Central memory CD8-positive, alpha-beta T cell (primary cell): ENCODE data around the gene IL1R2.
A peak's percentile ranks its signal among the peaks of the same experiment; 100 is the strongest.
"Not testable (repeated sequence)": the region's sequence is repeated elsewhere in the genome, so short reads cannot be mapped to it uniquely, and the experiment has no call there.

Experiments
- ATAC-seq: fragments of 150-1000 bp; cut with Tn5 transposase; replicated peaks from 2 replicates; pipeline ENCODE4 v1.10.0; 2022; ENCODE audit warnings: mild to moderate bottlenecking, moderate FRiP score, moderate number of reproducible peaks; ENCODE audit not compliant: poor library complexity, severe bottlenecking; ENCODE audit errors: extremely low read depth
- DNase-seq, 2 donors: peaks; one replicate each; pipeline ENCODE4 v3.0.0; 2021; ENCODE audit warnings: low spot score in 2 of 2
- H3K27ac Mint-ChIP-seq: one replicate; pipeline ENCODE4 v1.8.0; 2022; ENCODE audit warnings: low read depth, mild to moderate bottlenecking, moderate library complexity, mixed read lengths
- H3K27me3 Mint-ChIP-seq: one replicate; pipeline ENCODE4 v1.8.0; 2022; ENCODE audit warnings: mixed read lengths
- H3K36me3 Mint-ChIP-seq: one replicate; pipeline ENCODE4 v1.8.0; 2022; ENCODE audit warnings: mild to moderate bottlenecking, moderate library complexity, mixed read lengths; ENCODE audit not compliant: insufficient read depth
- H3K4me1 Mint-ChIP-seq: one replicate; pipeline ENCODE4 v1.8.0; 2022; ENCODE audit warnings: mixed read lengths
- H3K4me3 Mint-ChIP-seq: one replicate; pipeline ENCODE4 v1.8.0; 2022; ENCODE audit warnings: mild to moderate bottlenecking, moderate library complexity, mixed read lengths
- H3K9me3 Mint-ChIP-seq: one replicate; pipeline ENCODE4 v1.8.0; 2022; ENCODE audit warnings: mixed read lengths

IL1R2 gene

DNA sequence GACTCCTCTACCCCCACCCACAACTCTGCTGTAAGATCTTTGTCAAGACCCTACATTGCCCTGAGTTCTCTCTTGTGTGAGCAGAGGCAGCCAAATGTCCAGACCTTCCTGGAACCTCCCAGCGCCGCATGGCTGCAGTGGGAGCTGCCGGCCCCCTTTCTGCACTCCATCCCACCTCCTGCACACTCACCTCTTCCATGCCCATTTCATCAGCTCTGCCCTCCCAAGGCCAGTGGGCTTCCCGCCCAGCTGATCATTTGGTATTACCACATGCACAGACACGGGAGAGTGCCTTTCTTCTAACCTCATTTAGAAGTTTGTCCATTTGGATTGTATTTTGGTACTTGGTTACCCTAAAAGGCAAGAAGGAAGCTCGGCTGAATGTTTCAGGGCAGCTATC lies 2.0 kb downstream of the IL1R2 start:
- no peak overlapping the region for H3K27ac Mint-ChIP-seq
- no peak for DNase-seq
- H3K36me3 Mint-ChIP-seq: no peaks in the 10 kb centered on the region
- peaks cover 18% of the 10 kb centered on the region for H3K4me1 Mint-ChIP-seq
- no peak for ATAC-seq
- no peak overlapping the region for H3K4me3 Mint-ChIP-seq
- no peaks in the 10 kb centered on the region for H3K9me3 Mint-ChIP-seq
- peaks cover 21% of the 10 kb centered on the region for H3K27me3 Mint-ChIP-seq

DNA sequence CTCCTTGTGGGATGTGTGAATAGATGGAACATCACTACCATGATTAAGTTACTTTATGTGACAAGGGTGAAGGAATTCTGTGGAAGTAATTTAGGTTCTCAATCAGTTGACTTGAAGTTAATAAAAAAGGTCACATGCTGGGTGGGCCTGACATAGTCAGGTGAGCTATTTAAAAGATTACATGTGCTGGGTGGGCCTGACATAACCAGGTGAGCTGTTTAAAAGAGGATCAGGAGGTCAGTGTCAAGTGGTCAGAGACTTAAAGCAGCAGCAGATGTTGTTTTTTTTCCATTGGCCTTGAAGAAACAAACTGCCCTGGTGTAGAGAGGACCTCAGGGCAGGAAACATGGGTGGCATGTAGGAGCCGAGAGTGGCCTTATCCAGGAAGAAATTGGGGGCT lies 3.3 kb downstream of the IL1R2 start:
- Mint-ChIP-seq H3K27me3 (peaks cover 21% of the 10 kb centered on the region), H3K4me1 (peaks cover 11% of the 10 kb centered on the region), H3K27ac (no peak overlapping the region), H3K4me3 (no peak overlapping the region), H3K36me3 (no peaks in the 10 kb centered on the region), H3K9me3 (no peaks in the 10 kb centered on the region)
- ATAC-seq (no peak), DNase-seq (no peak)

DNA sequence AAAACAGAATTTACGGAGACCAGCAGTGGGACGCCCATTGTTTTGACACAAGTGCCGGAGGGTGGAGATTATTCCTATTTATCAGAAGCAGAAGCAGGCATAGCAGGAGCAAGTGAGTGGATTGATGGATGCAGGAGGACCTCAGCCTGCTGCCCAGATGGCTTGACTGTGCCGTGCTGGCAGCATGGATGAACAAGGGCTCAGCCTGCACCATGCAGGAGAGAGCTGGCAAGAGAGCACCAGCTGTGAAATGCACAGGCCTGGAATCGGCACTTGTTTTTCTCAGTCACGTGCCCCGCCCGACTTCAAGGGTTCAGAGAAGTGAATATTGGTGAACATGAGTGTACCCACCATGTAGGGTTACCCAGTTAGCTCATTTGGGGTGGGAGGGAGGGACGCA lies 4.0 kb downstream of the IL1R2 start:
- no peak for ATAC-seq
- no peaks in the 10 kb centered on the region for H3K36me3 Mint-ChIP-seq
- peaks cover 21% of the 10 kb centered on the region for H3K27me3 Mint-ChIP-seq
- peaks cover 10% of the 10 kb centered on the region for H3K4me1 Mint-ChIP-seq
- no peak for DNase-seq
- H3K9me3 Mint-ChIP-seq: no peaks in the 10 kb centered on the region
- H3K27ac Mint-ChIP-seq: no peak overlapping the region
- no peak overlapping the region for H3K4me3 Mint-ChIP-seq

DNA sequence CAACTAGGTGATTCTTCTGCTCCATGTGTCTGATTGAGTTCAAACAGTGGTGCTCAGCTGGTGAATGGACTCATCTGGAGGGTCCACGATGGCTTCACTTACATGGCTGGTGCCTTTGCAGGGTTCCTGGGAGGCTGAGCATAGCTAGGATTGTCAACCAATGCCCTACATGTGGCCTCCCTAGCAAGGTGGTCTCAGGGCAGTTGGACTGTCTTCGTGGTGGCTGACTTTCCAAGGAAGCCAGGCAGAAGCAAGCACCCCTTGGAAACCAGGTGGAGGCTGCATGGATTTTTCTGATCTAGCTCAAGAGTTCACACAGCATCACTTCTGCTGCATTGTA lies 6.8 kb downstream of the IL1R2 start:
- DNase-seq: no peak
- peaks cover 21% of the 10 kb centered on the region for H3K27me3 Mint-ChIP-seq
- peaks cover 4% of the 10 kb centered on the region for H3K4me1 Mint-ChIP-seq
- H3K9me3 Mint-ChIP-seq: no peaks in the 10 kb centered on the region
- no peak overlapping the region for H3K27ac Mint-ChIP-seq
- no peak for ATAC-seq
- no peak overlapping the region for H3K4me3 Mint-ChIP-seq
- no peaks in the 10 kb centered on the region for H3K36me3 Mint-ChIP-seq

DNA sequence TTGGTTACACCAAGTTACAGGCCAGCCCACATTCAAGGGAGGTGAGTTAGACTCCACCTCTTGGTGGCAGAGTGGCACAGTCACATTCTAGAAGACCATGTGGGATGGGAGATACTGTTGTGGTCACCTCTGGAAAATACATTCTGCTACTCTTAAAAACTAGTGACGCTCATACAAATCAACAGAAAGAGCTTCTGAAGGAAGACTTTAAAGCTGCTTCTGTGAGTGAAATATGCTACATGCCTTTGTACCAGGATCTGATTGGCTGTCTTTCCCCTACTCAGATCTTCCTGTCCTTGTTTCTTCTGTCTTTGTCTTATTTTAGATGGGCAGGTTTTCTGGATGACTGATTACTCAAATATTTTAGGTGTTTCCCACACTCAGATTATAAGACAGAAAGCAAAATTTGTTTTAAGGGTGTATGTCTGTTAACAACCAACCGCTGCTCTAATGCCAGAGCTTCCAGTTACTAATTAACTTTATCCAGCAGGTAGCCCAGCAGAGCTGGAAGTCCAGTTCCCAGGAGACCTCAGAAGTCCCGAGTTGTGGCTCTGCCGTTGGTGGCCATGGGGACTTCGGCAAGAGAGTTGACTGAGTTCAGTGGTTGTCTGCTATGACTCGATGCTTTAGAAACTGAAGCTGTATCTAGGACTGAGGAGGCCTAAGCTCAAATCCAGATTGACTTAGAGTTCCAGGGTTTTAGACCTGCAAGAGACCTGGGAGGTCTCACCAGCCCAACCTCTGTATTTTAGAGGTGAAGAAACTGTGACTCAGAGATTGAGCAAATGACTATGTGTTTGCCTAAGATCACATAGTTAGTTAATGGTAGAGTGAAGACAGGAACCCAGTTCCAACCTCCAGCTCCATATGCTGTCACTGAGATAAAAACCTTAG lies 7.4 kb downstream of the IL1R2 start:
- no peaks in the 10 kb centered on the region for H3K36me3 Mint-ChIP-seq
- peaks cover 4% of the 10 kb centered on the region for H3K4me1 Mint-ChIP-seq
- DNase-seq: no peak
- no peak for ATAC-seq
- H3K27ac Mint-ChIP-seq: no peak overlapping the region
- H3K27me3 Mint-ChIP-seq: peaks cover 21% of the 10 kb centered on the region
- no peaks in the 10 kb centered on the region for H3K9me3 Mint-ChIP-seq
- H3K4me3 Mint-ChIP-seq: no peak overlapping the region

DNA sequence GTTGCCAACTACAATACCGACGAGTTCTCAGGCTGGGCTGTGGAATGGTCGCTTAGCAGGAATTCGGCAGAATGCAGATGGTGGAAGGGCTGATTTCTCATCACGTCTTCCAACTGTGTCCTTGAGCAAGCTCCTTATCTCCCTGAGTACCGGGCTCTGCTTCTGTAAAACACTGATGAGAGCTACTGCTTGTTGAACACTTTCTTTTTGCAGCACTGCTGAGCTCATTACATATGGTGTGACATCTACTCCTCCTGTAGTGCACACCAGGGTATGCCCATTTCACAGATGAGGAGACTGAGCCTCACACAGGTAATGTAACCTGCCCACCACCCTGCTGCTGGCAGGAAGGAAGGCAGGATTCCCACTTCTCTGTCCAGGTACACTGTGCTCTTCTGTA lies 8.3 kb downstream of the IL1R2 start:
- peaks cover 16% of the 10 kb centered on the region for H3K27me3 Mint-ChIP-seq
- no peak overlapping the region for H3K27ac Mint-ChIP-seq
- no peak for ATAC-seq
- no peaks in the 10 kb centered on the region for H3K36me3 Mint-ChIP-seq
- DNase-seq: no peak
- H3K9me3 Mint-ChIP-seq: no peaks in the 10 kb centered on the region
- H3K4me3 Mint-ChIP-seq: no peak overlapping the region
- H3K4me1 Mint-ChIP-seq: peaks cover 4% of the 10 kb centered on the region

DNA sequence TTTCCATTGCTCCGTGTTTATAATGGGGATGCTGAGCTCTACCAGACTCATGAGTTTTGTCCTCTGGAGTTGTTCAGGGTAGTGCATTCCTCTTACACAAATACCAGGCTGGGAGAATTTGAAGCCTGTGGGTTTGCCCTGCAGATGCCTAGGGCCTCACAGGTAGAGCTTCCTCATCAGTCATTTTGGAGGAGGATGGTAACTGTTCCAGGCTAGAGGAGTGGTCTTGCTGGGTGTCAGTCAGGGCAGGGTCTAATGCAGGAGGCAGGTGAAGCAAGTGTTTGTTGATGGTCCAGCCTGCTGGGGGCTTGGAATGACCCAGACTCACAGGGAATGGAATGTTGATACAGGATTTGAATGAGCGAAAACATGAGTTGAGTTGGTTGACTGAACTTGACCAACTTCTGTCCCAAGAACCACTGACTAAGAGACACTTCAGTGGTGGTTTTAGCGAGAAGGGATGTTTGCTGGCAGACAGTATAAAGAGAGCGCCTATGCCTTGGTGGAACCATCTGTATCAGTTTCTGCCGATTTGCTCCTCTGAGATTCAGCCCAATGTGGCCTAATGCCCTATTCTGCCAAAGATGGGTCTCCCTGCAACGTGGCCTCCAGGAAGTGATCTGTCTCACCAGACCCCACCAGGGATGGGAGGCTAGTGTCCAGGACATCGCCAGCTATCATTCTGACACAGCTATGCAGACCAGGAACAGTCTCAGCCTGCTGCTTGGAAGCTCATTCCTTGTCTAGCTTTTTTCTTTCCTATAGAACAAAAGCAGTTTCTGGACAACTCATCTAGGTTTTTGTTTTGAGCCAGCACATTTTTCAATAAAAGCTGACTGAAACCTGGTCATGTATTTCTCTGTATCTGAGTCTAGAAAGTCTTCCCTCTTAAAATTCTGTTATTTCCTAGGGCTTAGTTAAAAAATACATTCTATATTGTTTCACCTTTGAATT lies 9.3 kb downstream of the IL1R2 start:
- Mint-ChIP-seq H3K36me3 (no peaks in the 10 kb centered on the region), H3K27me3 (peaks cover 10% of the 10 kb centered on the region), H3K27ac (no peak overlapping the region), H3K4me3 (no peak overlapping the region), H3K4me1 (peaks cover 7% of the 10 kb centered on the region), H3K9me3 (no peaks in the 10 kb centered on the region)
- ATAC-seq (no peak), DNase-seq (no peak)

DNA sequence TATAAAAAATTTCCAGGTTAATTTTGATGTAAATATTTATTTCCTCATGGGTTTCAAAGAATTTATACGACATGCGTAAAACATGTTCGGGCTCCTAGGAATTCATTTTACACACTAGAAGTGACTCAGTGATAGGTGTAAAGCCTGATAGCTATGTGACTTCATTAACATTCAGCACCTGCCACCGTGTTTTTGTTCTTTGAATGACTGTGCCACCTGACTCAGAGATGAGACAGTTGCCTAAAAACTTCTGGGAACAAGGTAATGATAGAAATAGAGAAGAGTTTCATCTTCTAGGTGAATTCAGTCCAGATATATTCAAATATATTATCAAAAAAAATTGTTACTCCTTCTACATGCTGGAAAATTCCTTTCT lies 10.0 kb downstream of the IL1R2 start:
- peaks cover 10% of the 10 kb centered on the region for H3K27me3 Mint-ChIP-seq
- no peaks in the 10 kb centered on the region for H3K9me3 Mint-ChIP-seq
- no peak overlapping the region for H3K4me3 Mint-ChIP-seq
- no peak for DNase-seq
- no peak for ATAC-seq
- H3K27ac Mint-ChIP-seq: no peak overlapping the region
- peaks cover 10% of the 10 kb centered on the region for H3K4me1 Mint-ChIP-seq
- no peaks in the 10 kb centered on the region for H3K36me3 Mint-ChIP-seq

DNA sequence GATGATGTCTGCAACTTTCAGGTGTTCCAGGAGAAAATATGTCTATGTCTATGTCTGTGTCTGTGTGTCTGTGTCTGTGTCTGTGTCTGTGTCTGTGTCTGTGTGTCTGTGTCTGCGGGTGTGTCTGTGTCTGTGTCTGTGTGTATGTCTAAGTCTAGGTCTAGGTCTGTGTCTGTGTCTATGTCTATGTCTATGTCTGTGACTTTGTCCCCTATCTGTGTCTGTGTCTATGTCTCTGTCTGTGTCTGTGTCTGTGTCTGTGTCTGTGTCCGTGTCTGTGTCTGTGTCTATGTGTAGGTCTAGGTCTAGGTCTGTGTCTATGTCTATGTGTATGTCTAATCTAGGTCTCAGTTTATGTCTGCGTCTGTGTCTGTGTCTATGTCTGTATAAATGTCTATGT lies 10.5 kb downstream of the IL1R2 start:
- ATAC-seq (no peak), DNase-seq (no peak)
- H3K36me3 Mint-ChIP-seq: no peaks in the 10 kb centered on the region
- H3K4me3 Mint-ChIP-seq: no peak overlapping the region
- peaks cover 8% of the 10 kb centered on the region for H3K27me3 Mint-ChIP-seq
- H3K4me1 Mint-ChIP-seq: peaks cover 10% of the 10 kb centered on the region
- no peak overlapping the region for H3K27ac Mint-ChIP-seq
- H3K9me3 Mint-ChIP-seq: no peaks in the 10 kb centered on the region

DNA sequence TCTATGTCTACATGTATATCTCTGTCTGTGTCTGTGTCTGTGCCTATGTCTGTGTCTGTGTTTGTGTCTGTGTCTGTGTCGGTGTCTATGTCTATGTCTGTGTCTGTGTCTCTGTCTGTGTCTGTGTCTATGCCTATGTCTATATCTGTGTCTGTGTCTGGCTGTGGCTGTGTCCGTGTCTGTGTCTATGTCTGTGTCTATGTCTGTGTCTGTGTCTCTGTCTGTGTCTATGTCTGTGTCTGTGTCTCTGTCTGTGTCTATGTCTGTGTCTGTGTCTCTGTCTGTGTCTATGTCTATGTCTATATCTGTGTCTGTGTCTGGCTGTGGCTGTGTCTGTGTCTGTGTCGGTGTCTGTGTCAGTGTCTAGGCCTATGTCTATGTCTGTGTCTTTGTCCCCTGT lies 11.1 kb downstream of the IL1R2 start:
- H3K36me3 Mint-ChIP-seq, H3K4me3 Mint-ChIP-seq, H3K9me3 Mint-ChIP-seq, DNase-seq, H3K4me1 Mint-ChIP-seq, H3K27me3 Mint-ChIP-seq, ATAC-seq, H3K27ac Mint-ChIP-seq: not testable (repeated sequence)

DNA sequence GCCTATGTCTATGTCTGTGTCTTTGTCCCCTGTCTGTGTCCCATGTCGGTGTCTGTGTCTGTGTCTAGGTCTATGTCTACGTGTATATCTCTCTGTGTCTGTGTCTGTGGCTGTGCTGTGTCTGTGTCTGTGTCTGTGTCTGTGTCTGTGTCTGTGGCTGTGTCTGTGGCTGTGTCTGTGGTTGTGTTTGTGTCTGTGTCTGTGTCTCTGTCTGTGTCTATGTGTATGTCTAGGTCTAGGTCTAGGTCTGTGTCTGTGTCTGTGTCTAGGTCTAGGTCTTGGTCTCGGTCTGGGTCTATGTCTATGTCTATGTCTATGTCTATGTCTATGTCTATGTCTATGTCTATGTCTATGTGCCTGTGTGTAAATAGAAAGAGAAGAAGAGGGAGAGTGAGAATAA lies 11.9 kb downstream of the IL1R2 start:
- Mint-ChIP-seq H3K27me3 (no peaks in the 10 kb centered on the region), H3K9me3 (no peaks in the 10 kb centered on the region), H3K36me3 (no peaks in the 10 kb centered on the region), H3K4me1 (peaks cover 5% of the 10 kb centered on the region), H3K4me3 (no peak overlapping the region), H3K27ac (no peak overlapping the region)
- DNase-seq (no peak), ATAC-seq (peak; percentile 29)

DNA sequence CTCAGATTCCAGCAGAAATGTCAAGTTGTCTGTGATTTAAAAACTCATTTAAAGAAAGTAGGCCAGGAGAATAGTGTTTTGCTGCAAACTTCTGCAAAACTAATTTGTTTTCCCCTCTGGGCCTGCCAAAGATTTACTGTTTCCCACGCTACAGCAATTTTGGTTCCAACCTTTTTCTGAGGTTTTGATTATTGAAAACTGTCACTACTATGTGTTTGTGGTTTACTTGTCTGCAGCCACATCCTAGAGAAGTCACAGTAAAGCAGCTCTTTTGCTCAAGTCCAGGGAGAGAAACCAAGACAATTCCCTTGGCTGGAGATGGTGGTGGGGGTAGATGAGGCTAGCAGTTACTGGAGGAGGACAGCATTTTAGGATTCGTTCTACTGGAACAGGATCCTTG lies 12.8 kb downstream of the IL1R2 start:
- ATAC-seq (peak; percentile 44), DNase-seq (no peak)
- no peaks in the 10 kb centered on the region for H3K27me3 Mint-ChIP-seq
- H3K36me3 Mint-ChIP-seq: no peaks in the 10 kb centered on the region
- H3K4me3 Mint-ChIP-seq: no peak overlapping the region
- no peak overlapping the region for H3K27ac Mint-ChIP-seq
- H3K4me1 Mint-ChIP-seq: peaks cover 5% of the 10 kb centered on the region
- no peaks in the 10 kb centered on the region for H3K9me3 Mint-ChIP-seq

DNA sequence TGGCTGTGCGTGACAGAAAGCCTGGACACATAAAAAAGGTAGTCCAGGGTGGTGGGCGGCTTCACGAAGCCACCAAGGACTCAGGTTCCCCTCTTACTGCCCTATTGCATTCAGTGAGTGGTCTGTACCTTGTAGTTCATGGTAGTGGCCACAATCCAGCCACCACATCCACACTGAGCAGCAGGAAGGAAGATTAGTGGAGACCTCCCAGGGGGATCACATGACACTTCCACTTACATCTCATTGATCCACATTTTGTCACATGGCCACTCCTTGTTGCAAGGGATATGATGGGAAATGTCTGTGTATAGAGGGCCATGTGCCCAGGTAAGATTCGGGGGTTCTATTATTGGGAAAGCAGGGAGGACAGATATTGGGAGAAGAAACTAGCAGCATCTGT lies 13.7 kb downstream of the IL1R2 start:
- Mint-ChIP-seq H3K4me3 (no peak overlapping the region), H3K4me1 (peaks cover 5% of the 10 kb centered on the region), H3K27me3 (no peaks in the 10 kb centered on the region), H3K36me3 (no peaks in the 10 kb centered on the region), H3K9me3 (no peaks in the 10 kb centered on the region), H3K27ac (no peak overlapping the region)
- ATAC-seq (no peak), DNase-seq (no peak)
